GM18867 (cell line): Measurements from ENCODE around the gene EIF1.

Experiments used
- ATAC-seq: cut with Tn5 transposase; IDR thresholded peaks from one replicate; pipeline ENCODE4 v1.9.1; 2021; ENCODE audit warnings: mild to moderate bottlenecking, moderate library complexity; ENCODE audit not compliant: unreplicated experiment

EIF1 gene

DNA sequence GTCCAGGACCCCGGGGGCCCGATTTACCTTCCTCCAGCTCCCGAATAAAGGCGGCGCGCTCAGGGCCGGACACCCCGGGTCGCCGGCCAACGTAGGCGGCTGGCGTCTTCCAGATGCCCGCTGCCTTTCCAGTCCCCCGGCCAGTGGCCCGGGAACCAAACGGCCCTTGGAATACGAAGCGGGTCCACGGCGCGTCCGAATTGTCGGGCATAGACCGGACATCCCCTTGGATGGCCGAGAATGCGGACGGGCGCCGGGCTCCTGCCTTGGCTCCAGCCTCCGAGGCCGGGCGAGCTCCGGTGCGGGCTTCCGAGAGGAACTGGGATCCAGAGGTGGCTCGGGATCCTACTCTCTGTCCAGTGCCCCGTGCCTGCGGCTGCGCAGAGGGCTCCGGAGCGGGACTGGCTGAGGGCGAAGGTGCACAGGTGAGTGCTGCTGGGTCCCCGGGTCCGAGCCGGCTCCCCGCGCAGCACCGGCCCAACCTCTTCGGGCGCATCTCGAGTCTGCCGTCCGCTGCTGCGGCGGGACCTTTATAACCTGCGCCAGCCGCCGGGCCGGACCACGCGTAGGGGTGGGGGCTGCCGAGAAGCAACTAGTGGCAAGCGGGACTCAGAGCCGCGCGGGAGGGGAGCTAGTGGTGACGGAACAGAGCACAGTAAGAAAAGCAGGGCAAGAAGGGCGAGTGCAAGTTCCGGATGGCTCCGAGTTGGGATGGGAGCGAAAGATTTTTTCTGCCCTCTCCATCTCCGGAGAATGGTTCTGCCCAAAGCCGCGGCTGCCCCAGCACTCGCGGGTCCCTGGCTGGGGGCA lies 45.7 kb downstream of the EIF1 start, which contains the start of gene HAP1:
Gene HAP1 (minus strand): TSS at position 505 of the 810 bp plus-strand sequence. CDS start 9 bp downstream, at position 496.
- no peak for ATAC-seq

- ATAC-seq: no peak
Measured at GRCh38 chr17:41734949-41735313, 46.2 kb downstream of the EIF1 start.

DNA sequence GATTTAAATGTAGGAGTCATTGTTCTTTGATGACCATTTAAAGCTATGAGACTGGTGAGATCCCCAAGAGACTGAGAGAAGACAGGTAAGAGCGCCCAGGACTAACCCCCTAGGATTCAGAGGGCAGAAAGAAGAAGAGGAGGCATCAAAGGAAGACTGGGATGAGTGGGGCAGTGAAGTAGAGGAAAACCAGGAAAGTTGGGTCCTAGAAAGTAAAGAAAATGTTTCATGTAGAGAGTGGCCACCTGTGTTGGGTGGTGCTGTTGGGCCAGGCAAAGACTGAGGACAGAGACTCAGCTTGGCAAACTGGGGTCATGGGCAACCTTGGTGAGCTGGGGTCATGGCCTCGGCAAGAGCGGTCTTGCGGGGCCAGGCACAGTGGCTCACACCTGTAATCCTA lies 47.1 kb downstream of the EIF1 start:
- ATAC-seq: no peak

DNA sequence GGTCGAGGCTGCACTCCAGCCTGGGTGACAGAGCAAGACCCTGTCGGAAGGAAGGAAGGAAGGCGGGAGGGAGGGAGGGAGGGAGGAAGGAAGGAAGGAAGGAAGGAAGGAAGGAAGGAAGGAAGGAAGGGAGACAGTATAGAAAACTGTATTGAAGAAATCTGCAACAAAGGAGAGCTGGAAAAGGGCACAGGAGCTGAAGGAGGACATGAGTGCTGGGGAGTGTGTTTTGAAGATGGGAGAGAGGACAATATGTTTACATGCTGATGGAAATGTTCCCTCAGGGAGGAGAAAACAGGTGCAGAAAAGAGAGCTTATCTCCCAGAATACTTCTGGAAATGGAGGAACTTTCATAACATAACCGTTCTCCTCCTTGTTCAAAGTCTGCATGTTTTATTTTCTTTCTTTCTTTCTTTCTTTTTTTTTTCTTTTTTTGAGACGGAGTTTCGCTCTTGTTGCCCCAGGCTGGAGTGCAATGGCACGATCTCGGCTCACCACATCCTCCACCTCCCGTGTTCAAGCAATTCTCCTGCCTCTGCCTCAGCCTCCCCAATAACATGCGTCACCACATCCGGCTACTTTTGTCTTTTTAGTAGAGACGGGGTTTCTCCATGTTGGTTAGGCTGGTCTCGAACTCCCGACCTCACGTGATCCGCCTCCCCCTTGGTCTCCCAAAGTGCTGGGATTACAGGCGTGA lies 48.4 kb downstream of the EIF1 start:
- ATAC-seq: no peak

DNA sequence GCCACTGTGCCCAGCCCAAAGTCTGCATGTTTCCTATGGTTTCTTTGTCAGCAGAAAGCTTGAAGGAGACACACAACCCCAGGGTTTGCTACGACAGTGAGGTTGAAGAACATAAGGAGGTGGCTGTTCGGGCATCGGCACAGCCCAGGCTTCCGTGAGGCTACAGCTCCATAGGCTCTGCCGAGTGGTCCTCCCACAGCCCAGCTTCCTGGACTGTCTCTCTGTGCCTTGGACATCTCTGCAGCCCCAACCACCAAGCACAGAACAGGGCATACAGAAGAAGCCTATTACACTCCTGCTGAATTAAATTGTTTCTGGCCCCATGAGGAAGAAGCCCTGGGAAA lies 49.0 kb downstream of the EIF1 start:
- ATAC-seq: no peak

DNA sequence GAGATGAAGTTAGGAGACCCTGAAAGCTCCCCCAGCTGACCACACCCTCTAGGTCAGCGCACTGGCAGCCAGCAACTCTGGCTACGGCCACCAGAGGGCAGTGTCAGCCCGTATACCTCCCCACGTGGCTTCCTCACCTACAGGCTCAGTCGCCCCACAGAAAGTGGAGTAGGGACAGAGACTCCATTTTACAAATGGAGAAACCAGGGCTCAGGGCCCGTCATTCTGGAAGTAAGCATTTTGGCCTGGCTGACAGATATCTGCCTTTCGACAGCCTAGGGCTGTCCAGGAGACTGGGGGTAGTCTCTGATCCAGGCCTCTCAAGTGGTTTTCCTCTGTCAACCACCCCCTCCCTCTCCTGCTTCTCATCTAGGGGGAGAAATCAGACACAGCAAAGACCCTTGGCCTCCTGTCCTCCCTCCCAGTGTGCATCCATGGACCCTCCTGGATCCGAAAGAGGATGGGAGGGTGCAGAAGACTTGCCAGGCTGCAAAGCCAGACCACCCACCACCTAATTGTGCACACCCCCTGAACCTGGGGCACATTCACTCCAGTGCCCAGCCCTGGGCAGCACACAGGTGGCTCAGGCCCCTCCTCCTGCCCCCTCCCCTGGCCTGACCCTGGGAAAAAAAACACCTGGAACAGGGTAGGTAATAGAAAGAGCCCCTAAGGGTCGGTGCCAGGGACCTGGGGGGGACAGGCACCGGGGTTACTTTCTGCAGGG lies 49.6 kb downstream of the EIF1 start:
- peak; percentile 58 for ATAC-seq

GRCh38 chr17:41738801-41739112 lies 50.1 kb downstream of the EIF1 start:
- ATAC-seq: no peak

GRCh38 chr17:41739661-41740352 lies 51.1 kb downstream of the EIF1 start:
- ATAC-seq: no peak

- ATAC-seq: no peak
Measured at GRCh38 chr17:41740506-41740905, 51.8 kb downstream of the EIF1 start.

DNA sequence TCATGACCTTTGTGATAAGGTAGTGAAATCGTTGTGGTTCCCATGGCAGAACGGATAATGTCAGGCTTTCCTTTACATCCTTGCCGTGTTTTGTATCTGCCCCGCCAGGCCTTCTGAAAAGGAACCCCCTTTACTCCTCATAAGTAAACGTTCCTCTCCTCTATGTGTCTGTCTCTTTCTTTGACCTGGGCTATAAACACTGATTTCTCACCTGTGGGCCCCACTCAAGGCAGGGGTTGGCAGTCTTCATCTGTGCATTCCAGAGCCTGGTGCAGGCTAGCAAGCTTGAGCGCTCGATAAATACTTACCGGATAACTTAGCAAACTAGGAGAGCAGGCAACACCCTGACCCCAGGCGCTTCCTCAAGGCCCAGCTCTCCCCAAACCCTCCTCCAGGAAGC lies 53.0 kb downstream of the EIF1 start:
- ATAC-seq: no peak
